GM18873 (cell line): Measurements from ENCODE around the gene CCDC120.

Source experiments
- ATAC-seq: cut with Tn5 transposase; IDR thresholded peaks from one replicate; pipeline ENCODE4 v1.9.1; 2021; ENCODE audit warnings: mild to moderate bottlenecking, moderate library complexity, moderate number of reproducible peaks; ENCODE audit not compliant: unreplicated experiment, low FRiP score

The CCDC120 gene

GRCh38 chrX:49060914-49061313 lies 2.1 kb downstream of the CCDC120 start:
- no peak for ATAC-seq

GRCh38 chrX:49061490-49061889 lies 2.7 kb downstream of the CCDC120 start:
- ATAC-seq, result no peak

DNA sequence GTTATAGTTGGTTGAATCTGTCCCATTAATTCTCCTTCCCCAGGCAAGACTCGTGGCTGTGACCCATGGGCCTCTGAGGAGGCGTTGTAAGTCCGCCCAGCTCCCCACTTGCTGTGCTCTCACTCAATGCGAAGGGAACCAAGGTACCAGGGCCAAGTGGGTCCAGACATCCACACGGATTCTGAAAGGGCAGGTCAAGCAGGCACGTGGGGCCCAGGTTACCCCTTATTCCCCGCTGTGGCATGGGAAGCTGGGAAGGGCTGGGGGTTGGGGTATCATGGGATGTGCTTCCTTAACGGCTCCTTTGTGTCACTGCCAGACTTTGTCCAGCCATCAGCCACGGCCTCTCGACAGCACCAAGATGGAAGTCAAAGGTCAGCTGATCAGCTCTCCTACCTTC lies 3.1 kb downstream of the CCDC120 start:
- no peak for ATAC-seq

- no peak for ATAC-seq
These were observed 4.9 kb downstream of the CCDC120 start for GRCh38 chrX:49063715-49064114.

GRCh38 chrX:49064303-49064702 lies 5.5 kb downstream of the CCDC120 start:
- ATAC-seq, result no peak

- no peak for ATAC-seq
These were observed 5.9 kb downstream of the CCDC120 start for GRCh38 chrX:49064735-49065134.

DNA sequence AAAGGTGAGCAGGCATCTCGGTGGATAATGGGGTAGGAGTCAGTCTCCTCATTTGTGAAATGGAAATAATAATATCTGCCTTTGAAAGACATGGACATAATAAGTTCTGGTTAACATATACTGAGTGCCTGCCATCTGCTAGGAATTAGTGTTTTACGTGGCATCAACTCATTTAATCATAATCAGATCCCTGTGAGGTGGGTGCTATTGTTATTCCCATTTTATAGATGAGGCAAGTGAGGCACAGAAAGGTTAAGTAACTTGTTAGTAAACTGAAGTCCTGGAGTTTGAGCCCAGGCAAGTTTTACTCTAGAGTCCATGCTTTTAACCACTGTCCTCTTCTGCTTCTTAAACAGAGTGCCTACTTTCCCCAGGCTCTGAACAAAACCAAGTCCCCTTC lies 7.5 kb downstream of the CCDC120 start:
- ATAC-seq, result no peak

GRCh38 chrX:49066690-49067089 lies 7.9 kb downstream of the CCDC120 start:
- no peak for ATAC-seq

DNA sequence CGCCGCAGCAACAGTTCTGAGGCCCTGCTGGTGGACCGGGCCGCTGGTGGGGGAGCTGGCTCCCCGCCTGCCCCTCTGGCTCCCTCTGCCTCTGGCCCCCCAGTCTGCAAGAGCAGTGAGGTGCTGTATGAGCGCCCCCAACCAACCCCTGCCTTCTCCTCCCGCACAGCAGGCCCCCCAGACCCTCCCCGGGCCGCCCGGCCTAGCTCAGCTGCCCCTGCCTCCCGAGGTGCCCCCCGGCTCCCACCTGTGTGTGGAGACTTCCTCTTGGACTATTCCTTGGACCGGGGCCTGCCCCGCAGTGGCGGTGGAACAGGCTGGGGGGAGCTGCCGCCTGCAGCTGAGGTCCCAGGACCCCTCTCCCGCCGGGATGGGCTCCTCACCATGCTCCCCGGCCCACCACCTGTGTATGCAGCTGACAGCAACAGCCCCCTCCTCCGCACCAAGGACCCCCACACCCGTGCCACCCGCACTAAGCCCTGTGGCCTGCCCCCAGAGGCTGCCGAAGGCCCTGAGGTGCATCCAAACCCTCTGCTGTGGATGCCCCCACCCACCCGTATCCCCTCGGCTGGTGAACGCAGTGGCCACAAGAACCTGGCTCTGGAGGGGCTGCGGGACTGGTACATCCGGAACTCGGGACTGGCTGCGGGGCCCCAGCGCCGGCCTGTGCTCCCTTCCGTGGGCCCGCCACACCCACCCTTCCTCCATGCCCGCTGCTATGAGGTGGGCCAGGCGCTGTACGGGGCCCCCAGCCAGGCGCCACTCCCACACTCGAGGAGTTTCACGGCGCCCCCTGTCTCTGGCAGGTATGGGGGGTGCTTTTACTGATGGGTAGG lies 8.7 kb downstream of the CCDC120 start:
- ATAC-seq, result no peak

DNA sequence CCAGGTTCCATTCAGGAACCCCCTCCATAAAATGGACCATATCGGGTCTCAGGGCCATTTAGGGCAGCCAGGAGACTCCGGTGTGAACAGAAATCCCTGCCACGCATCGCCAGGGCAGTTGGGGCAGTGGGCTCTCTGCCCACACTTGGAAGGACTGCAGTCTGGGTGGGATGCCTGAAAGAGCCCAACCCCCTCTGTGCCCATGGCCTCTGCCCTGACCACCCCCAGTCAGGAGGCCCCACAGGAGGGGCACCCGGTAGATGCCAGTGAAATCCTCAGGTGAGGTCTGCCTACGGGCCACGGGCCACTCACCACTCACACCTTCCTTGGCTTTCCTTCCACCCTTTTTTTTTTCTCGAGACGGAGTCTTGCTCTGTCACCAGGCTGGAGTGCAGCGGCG lies 10.2 kb downstream of the CCDC120 start:
- ATAC-seq, result no peak

- no peak for ATAC-seq
These were observed 12.2 kb downstream of the CCDC120 start for GRCh38 chrX:49070988-49071387.

GRCh38 chrX:49071877-49072711 lies 13.3 kb downstream of the CCDC120 start:
- ATAC-seq, result no peak

DNA sequence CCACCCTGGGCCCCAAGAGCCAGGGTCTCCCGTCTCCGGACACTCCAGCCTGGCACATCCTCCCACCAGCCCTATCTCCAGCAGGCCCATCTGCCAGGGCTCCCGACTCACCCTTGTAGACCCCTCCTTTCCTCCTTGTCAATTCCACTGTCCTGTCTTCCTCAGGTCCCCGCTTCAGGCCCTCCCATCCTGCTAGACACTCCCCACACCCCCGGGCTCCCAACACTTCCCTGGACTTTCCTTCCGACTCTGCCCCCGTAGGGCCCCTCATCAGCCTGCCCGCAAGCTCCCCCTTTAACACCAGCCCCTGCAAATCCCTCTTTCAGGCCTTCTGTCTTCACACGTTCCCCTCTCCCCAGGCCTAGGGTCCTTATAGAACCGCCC lies 13.9 kb downstream of the CCDC120 start:
- no peak for ATAC-seq

DNA sequence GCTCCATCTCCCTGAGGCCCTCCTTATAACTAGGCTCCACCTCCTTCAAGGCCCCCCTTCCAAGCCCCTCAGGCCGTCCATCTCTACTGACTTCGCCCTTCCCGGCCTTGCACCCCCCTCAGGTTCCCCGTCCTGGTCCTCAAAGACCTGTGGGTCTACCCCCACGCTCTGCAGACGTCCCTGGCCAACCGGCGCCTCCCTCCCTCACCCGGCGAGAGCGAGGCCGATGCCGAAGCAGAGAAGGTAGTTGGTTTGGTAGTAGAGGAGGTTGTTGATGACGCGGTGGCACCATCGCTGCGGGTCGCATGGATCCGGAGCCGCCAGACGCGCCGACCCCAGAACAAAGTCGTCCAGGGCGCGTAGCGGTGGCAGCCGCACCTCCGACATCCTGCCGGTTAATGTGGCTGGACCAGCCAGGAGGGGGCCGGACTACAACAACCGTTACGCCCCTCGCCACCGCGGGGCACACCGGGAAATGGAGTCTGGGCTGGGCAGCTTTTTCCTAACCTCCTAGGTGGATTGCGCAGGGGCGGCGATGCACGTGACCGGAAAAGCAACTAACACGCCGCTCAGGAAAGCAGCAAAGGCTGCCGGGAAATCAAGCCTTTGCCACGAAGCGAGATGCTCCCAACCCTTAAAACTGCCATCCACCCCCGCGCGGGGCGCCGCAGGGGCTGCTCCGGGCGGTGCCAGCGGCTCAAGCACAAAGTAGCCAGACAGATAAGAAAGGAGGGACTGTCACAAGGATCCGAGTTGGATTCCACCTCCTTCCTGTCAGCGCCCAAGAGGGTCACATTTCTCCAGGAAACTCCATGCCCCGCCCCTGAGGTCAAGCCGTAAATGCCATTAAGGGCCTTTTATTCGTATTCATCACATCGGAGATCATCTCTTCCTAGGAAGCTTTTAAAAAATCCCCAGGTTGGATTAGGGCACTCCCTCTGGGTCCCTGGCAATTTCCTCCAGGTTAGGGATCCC lies 15.1 kb downstream of the CCDC120 start, which contains the start of gene PRAF2:
TSS of gene PRAF2 (minus strand) at position 402 of the 975 bp plus-strand sequence. CDS start at position 387, 15 bp downstream.
- ATAC-seq, result no peak

GRCh38 chrX:49075347-49075746 lies 16.5 kb downstream of the CCDC120 start:
- ATAC-seq, result no peak

DNA sequence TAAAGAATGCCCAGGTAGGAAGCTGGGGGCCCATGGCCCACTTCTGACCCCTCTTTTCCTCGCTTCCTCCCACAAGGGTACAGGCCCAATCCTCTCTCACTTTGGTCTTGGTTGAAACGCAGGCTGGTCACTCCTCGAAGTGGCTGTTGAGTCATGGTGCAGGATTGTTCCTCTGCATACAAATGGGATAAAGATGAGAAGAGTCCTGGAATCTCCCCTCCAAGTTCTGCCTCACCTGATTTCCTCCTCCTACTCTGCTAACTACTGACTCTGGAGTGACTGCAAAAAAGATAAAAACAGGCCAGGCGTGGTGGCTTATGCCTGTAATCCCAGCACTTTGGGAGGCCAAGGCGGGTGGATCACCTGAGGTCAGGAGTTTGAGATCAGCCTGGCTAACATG lies 19.1 kb downstream of the CCDC120 start:
- no peak for ATAC-seq

GRCh38 chrX:49079489-49080428 lies 21.0 kb downstream of the CCDC120 start, which contains the start of gene WDR45:
TSS of gene WDR45 (minus strand) at chrX:49079887. CDS start at chrX:49078095, 1,792 bp downstream.
- ATAC-seq, result no peak

DNA sequence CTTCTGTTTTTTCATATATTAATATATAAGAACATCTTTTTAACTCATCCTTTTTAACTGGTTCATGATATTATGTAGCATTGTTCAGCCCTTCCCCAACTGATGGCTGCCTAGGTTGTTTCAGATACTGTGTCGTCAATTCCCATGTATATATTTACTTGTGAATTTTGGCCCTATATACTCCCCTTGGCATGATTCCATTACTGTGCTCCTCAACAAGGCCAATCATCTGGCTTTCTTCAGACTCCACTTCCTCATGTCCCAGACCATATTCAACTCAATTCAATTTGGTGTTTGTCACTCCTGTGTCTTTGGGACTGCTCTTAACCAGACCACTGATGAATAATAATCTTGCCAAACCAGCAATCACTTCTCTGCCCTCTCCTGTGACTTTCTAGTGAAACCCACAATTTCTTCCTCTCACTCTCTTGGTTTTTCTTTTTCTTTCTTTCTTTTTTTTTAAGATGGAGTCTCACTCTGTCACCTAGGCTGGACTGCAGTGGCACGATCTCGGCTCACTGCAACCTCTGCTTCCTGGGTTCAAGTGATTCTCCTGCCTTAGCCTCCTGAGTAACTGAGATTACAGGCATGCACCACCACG lies 23.6 kb downstream of the CCDC120 start:
- no peak for ATAC-seq

GRCh38 chrX:49089553-49089952 lies 30.8 kb downstream of the CCDC120 start:
- ATAC-seq, result no peak
